Measurements from ENCODE around the gene KCNH1. TPM values are rescaled to one million over a fixed set of nuclear protein-coding genes. Genes with fewer than 3 reads are reported as not detected.

Gene KCNH1
- total and polyA plus RNA-seq, 9 of the 15 experiments (the other 6 are each of a cell fraction or from before 2014, with no cell fraction given): not detected

DNA sequence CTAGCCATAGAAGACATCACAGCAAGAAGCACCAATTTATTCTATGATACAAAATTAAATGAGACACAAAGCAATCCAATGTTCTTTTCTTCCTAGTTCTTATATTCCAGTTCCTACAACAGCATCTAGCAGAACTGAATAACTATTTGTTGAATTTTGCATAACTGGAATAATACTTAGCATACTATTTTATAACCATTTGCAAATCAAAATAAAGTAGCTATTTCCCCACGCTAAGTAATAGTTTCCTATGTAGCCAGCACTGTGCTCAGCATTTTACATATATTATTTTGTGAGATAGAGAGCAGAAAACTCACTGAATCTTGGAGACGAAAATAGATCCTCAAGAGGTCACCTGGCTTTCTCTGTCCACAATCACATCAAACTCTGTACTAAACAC is 42.1 kb downstream of the KCNH1 start:
- 2% methylated on average over 2 of the region's 2 CpGs for WGBS (ENCODE audit: insufficient coverage, low coverage, missing lambda C conversion rate)
- CTCF ChIA-PET (ENCODE audit: low intra/inter-chr PET ratio): no interaction called here

More for the DNA sequence above, 42.1 kb downstream of the KCNH1 start:
- no peaks in the 10 kb centered on the region for H3K9me1 ChIP-seq (ENCODE audit: control insufficient read depth, insufficient read depth, low read length)
- TF ChIP-seq, protein P1, sequence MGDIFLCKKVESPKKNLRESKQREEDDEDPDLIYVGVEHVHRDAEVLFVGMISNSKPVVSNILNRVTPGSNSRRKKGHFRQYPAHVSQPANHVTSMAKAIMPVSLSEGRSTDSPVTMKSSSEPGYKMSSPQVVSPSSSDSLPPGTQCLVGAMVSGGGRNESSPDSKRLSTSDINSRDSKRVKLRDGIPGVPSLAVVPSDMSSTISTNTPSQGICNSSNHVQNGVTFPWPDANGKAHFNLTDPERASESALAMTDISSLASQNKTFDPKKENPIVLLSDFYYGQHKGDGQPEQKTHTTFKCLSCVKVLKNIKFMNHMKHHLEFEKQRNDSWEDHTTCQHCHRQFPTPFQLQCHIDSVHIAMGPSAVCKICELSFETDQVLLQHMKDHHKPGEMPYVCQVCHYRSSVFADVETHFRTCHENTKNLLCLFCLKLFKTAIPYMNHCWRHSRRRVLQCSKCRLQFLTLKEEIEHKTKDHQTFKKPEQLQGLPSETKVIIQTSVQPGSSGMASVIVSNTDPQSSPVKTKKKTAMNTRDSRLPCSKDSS (IDR thresholded peaks at IDR 0.05; ENCODE audit: low read depth, partially characterized antibody): no peak
- no peak for TF ChIP-seq SAFB2 (IDR thresholded peaks at IDR 0.05; ENCODE audit: borderline replicate concordance, low read depth, low read length, severe bottlenecking)
- no peak for TF ChIP-seq U2AF1 (optimal IDR thresholded peaks at IDR 0.05; ENCODE audit: low read depth, low read length)
- no peak for TF ChIP-seq HLTF (IDR thresholded peaks at IDR 0.05)
- no peak for TF ChIP-seq ZNF766 (CRISPR knock-in tag; conservative IDR thresholded peaks at IDR 0.05)
- TF ChIP-seq, protein P2, sequence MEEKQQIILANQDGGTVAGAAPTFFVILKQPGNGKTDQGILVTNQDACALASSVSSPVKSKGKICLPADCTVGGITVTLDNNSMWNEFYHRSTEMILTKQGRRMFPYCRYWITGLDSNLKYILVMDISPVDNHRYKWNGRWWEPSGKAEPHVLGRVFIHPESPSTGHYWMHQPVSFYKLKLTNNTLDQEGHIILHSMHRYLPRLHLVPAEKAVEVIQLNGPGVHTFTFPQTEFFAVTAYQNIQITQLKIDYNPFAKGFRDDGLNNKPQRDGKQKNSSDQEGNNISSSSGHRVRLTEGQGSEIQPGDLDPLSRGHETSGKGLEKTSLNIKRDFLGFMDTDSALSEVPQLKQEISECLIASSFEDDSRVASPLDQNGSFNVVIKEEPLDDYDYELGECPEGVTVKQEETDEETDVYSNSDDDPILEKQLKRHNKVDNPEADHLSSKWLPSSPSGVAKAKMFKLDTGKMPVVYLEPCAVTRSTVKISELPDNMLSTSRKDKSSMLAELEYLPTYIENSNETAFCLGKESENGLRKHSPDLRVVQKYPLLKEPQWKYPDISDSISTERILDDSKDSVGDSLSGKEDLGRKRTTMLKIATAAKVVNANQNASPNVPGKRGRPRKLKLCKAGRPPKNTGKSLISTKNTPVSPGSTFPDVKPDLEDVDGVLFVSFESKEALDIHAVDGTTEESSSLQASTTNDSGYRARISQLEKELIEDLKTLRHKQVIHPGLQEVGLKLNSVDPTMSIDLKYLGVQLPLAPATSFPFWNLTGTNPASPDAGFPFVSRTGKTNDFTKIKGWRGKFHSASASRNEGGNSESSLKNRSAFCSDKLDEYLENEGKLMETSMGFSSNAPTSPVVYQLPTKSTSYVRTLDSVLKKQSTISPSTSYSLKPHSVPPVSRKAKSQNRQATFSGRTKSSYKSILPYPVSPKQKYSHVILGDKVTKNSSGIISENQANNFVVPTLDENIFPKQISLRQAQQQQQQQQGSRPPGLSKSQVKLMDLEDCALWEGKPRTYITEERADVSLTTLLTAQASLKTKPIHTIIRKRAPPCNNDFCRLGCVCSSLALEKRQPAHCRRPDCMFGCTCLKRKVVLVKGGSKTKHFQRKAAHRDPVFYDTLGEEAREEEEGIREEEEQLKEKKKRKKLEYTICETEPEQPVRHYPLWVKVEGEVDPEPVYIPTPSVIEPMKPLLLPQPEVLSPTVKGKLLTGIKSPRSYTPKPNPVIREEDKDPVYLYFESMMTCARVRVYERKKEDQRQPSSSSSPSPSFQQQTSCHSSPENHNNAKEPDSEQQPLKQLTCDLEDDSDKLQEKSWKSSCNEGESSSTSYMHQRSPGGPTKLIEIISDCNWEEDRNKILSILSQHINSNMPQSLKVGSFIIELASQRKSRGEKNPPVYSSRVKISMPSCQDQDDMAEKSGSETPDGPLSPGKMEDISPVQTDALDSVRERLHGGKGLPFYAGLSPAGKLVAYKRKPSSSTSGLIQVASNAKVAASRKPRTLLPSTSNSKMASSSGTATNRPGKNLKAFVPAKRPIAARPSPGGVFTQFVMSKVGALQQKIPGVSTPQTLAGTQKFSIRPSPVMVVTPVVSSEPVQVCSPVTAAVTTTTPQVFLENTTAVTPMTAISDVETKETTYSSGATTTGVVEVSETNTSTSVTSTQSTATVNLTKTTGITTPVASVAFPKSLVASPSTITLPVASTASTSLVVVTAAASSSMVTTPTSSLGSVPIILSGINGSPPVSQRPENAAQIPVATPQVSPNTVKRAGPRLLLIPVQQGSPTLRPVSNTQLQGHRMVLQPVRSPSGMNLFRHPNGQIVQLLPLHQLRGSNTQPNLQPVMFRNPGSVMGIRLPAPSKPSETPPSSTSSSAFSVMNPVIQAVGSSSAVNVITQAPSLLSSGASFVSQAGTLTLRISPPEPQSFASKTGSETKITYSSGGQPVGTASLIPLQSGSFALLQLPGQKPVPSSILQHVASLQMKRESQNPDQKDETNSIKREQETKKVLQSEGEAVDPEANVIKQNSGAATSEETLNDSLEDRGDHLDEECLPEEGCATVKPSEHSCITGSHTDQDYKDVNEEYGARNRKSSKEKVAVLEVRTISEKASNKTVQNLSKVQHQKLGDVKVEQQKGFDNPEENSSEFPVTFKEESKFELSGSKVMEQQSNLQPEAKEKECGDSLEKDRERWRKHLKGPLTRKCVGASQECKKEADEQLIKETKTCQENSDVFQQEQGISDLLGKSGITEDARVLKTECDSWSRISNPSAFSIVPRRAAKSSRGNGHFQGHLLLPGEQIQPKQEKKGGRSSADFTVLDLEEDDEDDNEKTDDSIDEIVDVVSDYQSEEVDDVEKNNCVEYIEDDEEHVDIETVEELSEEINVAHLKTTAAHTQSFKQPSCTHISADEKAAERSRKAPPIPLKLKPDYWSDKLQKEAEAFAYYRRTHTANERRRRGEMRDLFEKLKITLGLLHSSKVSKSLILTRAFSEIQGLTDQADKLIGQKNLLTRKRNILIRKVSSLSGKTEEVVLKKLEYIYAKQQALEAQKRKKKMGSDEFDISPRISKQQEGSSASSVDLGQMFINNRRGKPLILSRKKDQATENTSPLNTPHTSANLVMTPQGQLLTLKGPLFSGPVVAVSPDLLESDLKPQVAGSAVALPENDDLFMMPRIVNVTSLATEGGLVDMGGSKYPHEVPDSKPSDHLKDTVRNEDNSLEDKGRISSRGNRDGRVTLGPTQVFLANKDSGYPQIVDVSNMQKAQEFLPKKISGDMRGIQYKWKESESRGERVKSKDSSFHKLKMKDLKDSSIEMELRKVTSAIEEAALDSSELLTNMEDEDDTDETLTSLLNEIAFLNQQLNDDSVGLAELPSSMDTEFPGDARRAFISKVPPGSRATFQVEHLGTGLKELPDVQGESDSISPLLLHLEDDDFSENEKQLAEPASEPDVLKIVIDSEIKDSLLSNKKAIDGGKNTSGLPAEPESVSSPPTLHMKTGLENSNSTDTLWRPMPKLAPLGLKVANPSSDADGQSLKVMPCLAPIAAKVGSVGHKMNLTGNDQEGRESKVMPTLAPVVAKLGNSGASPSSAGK (IDR thresholded peaks at IDR 0.05): no peak
- intact Hi-C loops (cut with micrococcal nuclease) (no loop called here), in situ Hi-C loops (cut with MboI) (no loop called here)
- H4K20me1 ChIP-seq (replicated peaks; ENCODE audit: control insufficient read depth, insufficient read depth, low read length): no peaks in the 10 kb centered on the region
- H3K36me3 ChIP-seq (ENCODE audit: control insufficient read depth, insufficient read depth, low read length): no peaks in the 10 kb centered on the region
- FAIRE-seq (no peak), ATAC-seq (no peak), DNase-seq (ENCODE audit: extremely low read depth in 1 of 4, low spot score in 3 of 4) (no peak)
- H3K27ac ChIP-seq (ENCODE audit: extremely low read depth, low read depth, low read length): no peak overlapping the region
- H3K4me1 ChIP-seq (replicated peaks in 1 of 2; ENCODE audit: control insufficient read depth in 2 of 2, insufficient read depth in 2 of 2, low read length in 2 of 2): no peaks in the 10 kb centered on the region
- H2AFZ ChIP-seq (ENCODE audit: low read depth, low read length): no peak overlapping the region
- no peaks in the 10 kb centered on the region; a peak in 1 of 5 replicates for H3K27me3 ChIP-seq (ENCODE audit: control insufficient read depth in 2 of 2, insufficient read depth in 2 of 2, low read length in 2 of 2)
- H3K79me2 ChIP-seq (ENCODE audit: control insufficient read depth, insufficient read depth, low read length): no peaks in the 10 kb centered on the region
- no peak overlapping the region for H3K9ac ChIP-seq (ENCODE audit: insufficient read depth in 1 of 2, low read depth in 2 of 2, low read length in 2 of 2)
- H3K9me3 ChIP-seq (replicated peaks; ENCODE audit: control insufficient read depth, insufficient read depth, low read depth, low read length): no peaks in the 10 kb centered on the region
- H3K4me3 ChIP-seq: no peak overlapping the region
- no TSS peak for BruUV-seq (replicated peaks)
- H3K4me2 ChIP-seq (ENCODE audit: insufficient read depth, low read length): no peak overlapping the region
- POLR2A ChIA-PET: interaction anchor here (0.6 kb wide), 2 partner anchors 9 to 113 kb away, joined by 3 to 4 read pairs; no protein-coding TSS in a partner anchor
